NCI-H2196 treated with DMSO at 0.1 percent for 48 hours (cell line): ENCODE results near the gene OR12D2.
"Not testable (repeated sequence)": the region's sequence is repeated elsewhere in the genome, so short reads cannot be mapped to it uniquely, and the experiment has no call there.

ENCODE experiments used
- DNase-seq: peaks from one replicate; lab custom pipeline; 2025; ENCODE audit not compliant: unreplicated experiment; lab: John Stamatoyannopoulos, UW

OR12D2 gene, protein sequence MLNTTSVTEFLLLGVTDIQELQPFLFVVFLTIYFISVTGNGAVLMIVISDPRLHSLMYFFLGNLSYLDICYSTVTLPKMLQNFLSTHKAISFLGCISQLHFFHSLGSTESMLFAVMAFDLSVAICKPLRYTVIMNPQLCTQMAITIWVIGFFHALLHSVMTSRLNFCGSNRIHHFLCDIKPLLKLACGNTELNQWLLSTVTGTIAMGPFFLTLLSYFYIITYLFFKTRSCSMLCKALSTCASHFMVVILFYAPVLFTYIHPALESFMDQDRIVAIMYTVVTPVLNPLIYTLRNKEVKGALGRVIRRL

DNA sequence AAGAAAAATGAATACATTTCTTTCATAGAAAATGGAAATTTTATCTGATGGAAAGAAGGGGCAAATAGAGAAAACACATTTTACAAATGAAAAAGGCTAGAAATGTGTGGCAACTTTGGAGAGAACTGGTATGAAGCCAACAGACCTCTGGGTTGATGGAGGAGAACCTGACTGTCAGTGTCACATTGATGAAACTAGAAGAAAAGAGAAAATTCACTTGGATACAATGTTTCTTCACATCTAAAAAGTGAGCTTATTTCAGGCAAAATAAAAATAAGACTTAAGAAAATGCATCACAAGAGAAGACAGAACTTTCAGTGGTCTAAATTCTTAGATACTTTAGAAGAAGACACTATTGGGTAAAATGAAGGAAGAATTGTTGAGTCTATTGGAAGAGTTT lies at the start of gene OR12D2:
Gene OR12D2, plus strand, starts transcription at position 301 of the 400 bp plus-strand sequence. CDS start 1,069 bp downstream, outside the sequence.
- no peak for DNase-seq

DNA sequence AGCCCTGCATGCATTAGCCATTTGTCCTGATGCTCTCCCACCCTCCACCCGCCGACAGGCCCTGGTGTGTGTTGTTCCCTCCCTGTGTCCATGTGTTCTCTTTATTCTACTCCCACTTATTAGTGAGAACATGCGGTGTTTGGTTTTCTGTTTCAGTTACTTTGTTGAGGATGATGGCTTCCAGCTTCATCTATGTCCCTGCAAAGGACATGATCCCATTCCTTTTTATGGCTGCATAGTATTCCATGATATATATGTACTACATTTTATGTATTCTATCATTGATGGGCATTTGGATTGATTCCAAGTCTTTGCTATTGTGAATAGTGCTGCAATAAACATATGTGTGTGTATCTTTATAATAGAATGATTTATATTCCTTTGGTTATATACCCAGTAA lies 46.1 kb upstream of the OR12D2 start:
- DNase-seq, result not testable (repeated sequence)

DNA sequence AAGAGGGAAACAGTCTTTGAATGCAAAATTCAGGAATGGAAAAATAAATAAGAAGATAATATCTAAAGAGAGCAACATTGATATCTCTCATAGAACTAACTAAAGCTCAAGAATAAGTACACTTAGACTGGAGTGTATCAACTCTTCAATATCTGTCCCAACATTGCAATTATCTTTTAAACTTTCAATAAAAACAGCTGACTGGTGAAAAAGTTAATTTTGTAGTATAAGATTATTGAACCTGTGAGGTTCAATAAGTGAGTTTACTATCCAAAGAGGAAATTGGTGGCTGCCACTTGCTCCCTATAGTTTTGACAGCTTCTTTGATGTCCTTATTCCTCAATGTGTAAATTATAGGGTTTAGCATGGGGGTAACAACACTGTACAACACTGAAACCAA lies 40.5 kb upstream of the OR12D2 start:
- DNase-seq, result no peak

DNA sequence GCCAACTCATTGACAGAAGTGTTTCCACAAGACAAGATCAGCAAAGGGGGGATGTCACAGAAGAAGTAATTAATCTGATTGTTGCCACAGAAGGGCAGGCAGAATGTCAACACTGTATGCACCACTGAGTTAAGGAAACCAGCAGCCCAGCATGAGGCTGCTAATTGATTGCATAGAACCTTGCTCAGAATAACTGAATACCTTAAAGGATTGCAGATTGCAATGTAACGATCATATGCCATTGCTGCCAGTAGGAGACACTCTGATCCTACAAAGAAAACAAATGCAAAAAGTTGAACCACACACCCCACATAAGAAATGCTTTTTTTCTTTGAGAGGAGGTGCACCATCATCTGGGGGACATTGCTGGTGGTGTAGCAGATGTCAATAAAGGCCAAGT lies 39.8 kb upstream of the OR12D2 start:
- no peak for DNase-seq

DNA sequence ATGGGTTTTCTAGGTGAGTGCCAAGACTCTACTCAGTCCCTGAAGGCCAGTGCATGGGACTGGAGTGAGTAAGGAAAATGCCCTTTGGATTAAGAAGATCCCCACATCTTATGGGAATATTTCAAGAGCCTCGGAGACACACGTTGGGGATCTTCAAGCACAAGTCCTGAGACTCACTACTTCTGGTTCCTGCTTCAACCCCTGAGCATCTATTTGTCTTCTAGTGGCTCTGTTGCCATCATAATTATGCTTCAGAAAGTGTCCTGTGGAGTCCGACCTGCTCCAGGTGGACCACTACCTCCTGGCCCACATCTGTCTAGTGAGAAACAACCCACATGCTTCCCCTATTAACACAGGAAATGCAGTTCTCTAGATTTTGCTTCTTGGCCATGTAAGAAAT lies 26.7 kb upstream of the OR12D2 start, which contains the start of gene OR5V1:
Gene OR5V1, minus strand, starts transcription at position 101 of the 400 bp plus-strand sequence. CDS start 12,670 bp downstream, outside the sequence.
- no peak for DNase-seq

DNA sequence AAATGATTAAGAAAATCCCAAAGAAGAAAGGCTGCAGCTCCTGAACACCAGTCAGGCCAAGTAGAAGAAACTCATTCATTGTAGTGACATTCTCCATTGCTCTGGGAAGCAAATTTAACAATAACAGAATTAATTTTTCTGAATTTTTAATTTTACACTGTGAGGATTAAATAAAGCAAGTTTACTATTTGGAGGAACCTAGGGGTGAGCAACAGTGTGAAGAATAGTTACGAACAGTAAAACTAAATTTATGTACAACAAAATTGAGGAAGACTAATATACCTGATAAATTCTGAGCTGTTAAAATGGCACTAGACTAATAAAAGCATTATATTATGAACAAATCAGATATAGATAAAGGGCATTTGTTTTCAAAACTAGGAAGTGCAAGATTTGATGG lies 20.2 kb upstream of the OR12D2 start, which contains the start of gene OR12D3:
Gene OR12D3, minus strand, starts transcription at position 101 of the 400 bp plus-strand sequence. Its CDS starts 4 bp downstream, at position 97.
- no peak for DNase-seq

DNA sequence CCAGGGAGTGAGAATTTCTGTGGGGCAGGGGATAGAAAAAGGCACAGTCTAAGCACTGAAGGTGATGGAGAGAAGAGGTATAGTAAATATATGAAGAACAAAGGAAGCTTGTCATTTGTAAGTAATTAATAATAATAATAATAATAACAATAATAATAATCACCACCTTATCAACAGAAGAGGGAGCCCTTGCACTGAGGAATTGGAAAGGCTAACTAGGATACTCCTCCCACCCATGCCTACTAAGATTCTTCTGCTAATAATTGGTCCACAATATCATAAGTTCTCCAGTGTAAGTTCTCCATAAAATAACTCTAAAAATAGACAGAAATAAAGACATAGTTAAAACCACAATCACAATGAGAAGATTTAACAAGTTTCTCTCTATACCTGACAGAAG lies 19.4 kb upstream of the OR12D2 start:
- no peak for DNase-seq

DNA sequence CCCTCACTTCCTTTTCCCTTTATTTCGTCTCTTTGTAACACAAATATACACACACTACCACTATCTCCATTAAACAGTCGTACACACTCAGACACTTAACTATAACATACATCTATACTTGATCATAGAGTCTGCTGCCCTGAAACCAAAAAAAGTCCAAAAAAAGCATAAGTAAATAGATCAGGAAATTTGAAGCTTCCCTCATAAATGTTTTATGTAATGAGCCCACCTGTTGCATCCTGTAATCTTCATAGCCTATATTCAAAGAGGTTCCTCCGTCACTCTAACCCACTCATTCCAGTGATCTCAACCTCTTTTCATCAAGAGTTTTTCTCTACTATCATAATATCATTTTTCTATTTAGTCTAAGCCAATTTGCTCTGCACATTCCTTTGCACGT lies 6.9 kb upstream of the OR12D2 start:
- no peak for DNase-seq

DNA sequence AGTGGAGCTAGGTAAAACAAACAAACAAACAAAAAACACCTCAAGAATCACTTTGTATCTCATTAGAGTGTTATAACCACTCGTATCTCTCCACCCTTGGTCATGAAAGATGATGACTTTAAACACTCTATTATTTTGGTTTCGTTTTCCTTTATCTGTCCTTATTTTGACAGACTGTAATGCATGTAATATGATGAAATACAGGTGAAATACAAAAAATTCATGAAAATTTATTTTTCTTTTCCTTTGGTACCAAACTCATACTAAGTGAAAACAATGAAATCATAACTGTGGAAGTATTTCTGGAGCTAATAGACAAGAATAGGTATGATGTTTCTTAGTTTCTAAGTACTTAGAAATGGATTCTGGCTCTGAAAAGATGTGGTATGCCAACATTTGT lies 4.1 kb downstream of the OR12D2 start:
- DNase-seq, result no peak

DNA sequence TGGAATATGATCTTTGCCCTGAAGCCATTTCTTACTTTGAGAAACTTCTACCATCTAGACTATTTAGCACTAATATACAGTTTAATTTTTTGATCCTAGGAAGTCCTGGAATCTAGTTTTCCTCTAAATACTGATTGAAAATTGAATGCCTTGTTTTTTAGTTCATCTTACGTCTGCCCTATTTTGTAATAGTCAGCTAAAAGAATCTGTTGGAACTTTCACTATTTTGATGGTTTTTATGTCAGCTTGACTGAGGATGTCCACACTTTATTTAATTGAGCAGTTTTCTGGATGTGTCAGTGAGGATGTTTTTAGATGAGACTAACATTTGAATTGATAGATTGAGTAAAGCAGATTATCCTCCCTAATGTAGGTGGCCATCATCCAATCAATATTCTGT lies 8.4 kb downstream of the OR12D2 start:
- no peak for DNase-seq

DNA sequence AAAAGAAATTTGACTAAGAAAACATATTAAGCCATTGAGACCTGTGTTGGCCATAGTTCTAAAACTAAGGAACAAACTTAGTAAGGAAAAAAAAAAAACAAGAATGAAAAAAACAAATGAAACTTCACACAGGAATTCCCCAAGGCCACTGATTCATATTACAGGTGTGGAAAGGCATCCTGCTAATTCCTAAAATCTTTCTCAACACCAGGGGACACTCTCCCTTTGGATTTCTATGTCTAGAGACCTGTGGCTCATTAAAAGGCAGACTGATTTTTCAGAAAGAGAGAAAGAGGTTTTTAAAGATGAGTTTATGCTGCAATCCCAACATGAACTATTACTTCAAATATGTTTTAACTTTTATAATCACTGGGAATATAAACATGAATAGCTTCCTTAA lies 19.2 kb downstream of the OR12D2 start, which contains the start of gene OR12D1:
Gene OR12D1, plus strand, starts transcription at position 341 of the 400 bp plus-strand sequence.
- DNase-seq, result no peak

DNA sequence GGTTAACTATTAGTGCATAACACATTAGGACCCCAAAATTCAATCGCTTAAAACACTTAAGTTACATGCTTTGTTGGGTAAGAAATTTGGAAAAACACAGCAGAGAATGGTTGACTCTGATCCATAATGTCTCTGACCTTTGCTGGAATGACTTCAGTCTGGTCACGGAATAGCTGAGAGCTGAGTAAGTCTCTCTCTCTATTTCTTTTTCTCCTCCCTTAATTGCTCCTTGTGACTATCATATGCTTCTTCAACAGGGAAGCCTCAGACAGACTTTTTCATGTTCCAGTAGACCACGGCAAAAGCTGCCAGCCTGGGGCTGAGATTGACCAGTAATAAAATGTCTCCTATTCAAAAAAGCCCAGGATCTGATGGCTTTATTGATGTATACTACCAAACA lies 24.1 kb downstream of the OR12D2 start:
- no peak for DNase-seq

DNA sequence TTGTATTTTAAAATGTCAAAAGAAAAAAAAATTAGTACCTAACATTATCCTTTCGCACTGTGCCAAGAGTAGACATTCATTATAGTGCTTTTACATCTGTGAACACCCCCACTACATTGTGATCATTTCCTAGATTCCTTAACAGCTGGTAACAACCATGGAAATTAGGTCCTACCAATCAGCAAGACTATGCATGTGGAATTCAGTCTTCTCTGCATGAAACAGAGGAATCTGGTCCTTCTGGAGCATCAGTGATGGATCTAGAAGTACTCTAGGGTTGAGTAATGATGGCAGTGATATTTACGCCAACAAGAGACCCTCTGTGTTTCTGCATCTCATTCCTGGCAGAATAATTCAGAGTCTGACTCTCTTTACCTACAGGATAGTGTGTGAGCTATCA lies 28.7 kb downstream of the OR12D2 start:
- no peak for DNase-seq

DNA sequence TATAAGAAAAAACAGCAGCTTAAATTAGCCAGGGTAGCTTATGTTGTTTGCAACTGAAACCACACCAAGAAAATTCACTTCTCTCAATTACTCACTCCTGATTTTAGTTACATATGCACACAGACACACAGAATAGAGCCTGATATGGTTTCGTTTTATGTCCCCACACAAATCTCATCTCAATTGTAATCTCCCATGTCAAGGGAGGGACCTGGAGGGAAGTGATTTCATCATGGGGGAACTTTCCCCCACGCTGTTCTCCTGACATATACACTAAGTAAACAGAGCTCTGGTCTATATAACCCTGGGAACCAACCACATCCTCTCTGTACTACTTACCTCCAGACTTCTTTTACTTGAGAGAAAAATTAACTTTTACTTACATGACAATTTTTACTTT lies 29.1 kb downstream of the OR12D2 start:
- no peak for DNase-seq

DNA sequence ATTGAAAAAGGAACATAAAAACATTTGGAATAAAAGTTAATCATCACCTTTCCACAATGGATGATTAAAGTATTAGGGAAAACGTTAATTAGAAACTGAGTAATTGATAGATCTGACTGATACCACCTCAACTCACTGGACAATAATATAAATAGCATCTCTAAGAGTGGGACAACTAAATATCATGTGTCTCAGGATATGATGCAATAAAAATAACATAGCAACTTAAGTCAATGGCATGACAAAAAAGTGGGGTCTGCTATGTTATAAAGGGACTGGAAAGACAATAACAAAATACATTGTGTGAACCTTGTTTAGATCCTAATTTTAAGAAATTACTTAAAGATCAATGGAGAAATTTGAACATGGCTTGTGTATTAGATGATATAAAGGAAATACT lies 29.6 kb downstream of the OR12D2 start:
- DNase-seq, result no peak

DNA sequence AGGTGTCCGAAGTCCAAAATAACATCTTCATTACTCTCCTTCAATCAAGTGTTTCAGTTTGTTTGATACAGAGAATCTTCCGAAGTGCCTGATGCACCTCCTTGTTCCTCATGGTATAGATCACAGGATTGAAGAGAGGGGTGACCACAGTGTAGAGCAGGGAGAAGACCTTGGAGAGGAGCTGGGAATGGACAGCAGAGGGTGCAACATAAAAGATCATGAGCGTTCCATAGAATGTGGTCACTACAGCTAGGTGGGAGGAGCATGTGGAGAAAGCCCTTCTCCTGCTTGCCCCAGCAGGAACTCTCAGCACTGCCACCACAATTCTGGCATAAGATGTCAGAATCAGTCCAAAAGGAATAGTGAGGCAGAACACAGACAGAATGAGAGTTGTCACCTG lies 31.2 kb downstream of the OR12D2 start:
- DNase-seq, result no peak

DNA sequence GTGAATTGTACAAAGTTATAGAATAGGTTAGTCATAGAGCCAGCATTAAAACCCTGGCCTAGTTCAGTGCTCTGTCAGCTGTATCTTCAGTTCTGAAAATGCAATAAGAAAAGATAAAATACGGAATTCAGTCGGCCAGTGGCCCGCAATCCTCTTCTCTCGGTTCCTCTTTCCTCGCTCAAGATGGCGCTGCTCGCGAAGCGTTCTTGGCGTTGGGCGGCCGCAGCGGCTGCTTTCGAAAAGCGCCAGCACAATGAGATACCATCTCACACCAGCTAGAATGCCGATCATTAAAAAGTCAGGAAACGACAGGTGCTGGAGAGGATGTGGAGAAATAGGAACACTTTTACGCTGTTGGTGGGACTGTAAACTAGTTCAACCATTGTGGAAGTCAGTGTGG lies 41.3 kb downstream of the OR12D2 start:
- DNase-seq, result not testable (repeated sequence)

DNA sequence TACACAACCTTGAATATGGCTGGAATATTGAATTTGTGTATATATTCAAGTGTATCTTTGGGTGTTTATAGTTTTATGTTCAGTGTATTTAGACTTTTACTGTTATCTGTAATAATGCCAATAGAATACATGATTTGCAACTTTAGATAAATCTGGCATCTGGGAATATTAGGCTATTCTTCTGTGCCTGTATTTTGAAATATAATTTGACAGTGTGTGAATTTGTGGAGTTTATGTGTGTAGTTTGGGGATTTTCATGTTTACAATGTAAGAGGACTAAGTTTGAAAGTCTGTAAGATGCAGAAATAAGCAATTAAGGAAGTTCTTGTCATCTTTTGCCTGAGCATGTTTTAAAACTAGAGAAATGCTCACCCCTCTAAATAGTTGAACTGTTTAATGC lies 43.6 kb downstream of the OR12D2 start, which contains the start of gene OR10C1:
Gene OR10C1, plus strand, starts transcription at position 301 of the 400 bp plus-strand sequence. CDS start 710 bp downstream, outside the sequence.
- DNase-seq, result no peak

DNA sequence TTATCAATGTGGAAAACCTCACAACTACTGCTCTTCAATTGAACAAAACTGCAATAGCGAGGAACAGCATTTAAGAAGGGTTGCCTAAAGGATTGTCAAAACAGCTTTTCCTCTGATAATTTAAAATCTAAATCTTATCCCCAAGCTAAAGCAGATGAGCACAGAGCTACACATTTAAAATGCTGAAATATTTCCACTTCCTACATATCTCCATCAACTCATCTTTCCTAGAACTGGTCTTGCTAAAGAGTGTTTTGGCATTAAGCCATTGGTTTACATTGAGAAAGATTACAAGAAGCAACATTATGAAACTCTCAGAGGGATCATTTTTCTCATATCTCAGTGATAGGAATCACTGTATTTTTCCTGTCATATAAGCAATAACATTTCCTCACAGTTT lies 47.3 kb downstream of the OR12D2 start:
- DNase-seq, result no peak

DNA sequence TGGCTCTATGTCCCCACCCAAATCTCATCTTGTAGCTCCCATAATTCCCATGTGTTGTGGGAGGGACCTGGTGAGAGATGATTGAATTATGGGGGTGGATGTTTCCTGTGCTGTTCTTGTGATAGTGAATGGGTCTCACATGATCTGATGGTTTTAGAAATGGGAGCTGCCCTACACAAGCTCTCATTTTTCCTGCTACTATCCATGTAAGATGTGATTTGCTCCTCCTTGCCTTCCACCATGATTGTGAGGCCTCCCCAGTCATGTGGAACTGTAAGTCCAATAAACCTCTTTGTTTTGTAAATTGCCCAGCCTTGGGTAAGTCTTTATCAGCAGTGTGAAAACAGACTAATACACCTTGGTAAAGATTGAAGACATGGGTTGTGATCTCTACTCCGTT lies 48.6 kb downstream of the OR12D2 start:
- DNase-seq, result not testable (repeated sequence)
